Osteoblast (primary cell): ENCODE data around the gene RABGAP1. TPM values are rescaled to one million over a fixed set of nuclear protein-coding genes. Genes with fewer than 3 reads are reported as not detected.

Experiments
- DNase-seq: peaks from one replicate; pipeline ENCODE4 v3.0.0; 2011; ENCODE audit warnings: low spot score, mixed read lengths; ENCODE audit not compliant: insufficient read length; ENCODE audit errors: missing footprints
- H2AFZ ChIP-seq: 2 replicates; pipeline ENCODE4 v1.6.0; 2011; ENCODE audit warnings: mild to moderate bottlenecking, low read length
- H3K27ac ChIP-seq: 2 replicates; pipeline ENCODE4 v1.5.1; 2011; ENCODE audit warnings: mild to moderate bottlenecking, low read depth, low read length, moderate library complexity
- H3K27me3 ChIP-seq: 2 replicates; pipeline ENCODE4 v1.6.0; 2012; ENCODE audit warnings: mild to moderate bottlenecking, control low read depth, inconsistent platforms, low read length, moderate library complexity; ENCODE audit not compliant: insufficient read depth
- H3K36me3 ChIP-seq: 2 replicates; pipeline ENCODE4 v1.5.1; 2011; ENCODE audit warnings: mild to moderate bottlenecking, low read length, control low read depth, moderate library complexity; ENCODE audit not compliant: insufficient read depth
- H3K4me1 ChIP-seq: 2 replicates; pipeline ENCODE4 v1.5.1; 2011; ENCODE audit warnings: mild to moderate bottlenecking, low read length, control low read depth, moderate library complexity; ENCODE audit not compliant: insufficient read depth
- H3K4me2 ChIP-seq: 2 replicates; pipeline ENCODE4 v1.6.0; 2011; ENCODE audit warnings: mild to moderate bottlenecking, low read length; ENCODE audit not compliant: insufficient read depth
- H3K4me3 ChIP-seq: fragments of 200-600 bp; sonication (generic); 3 replicates; pipeline ENCODE4 v1.5.1; 2012; ENCODE audit warnings: mild to moderate bottlenecking, low read length, inconsistent platforms; ENCODE audit not compliant: insufficient read depth
- H3K79me2 ChIP-seq: 2 replicates; pipeline ENCODE4 v1.6.0; 2012; ENCODE audit warnings: mild to moderate bottlenecking, low read length, control low read depth, inconsistent platforms; ENCODE audit not compliant: insufficient read depth
- H3K9me3 ChIP-seq: 2 replicates; pipeline ENCODE4 v1.5.1; 2011; ENCODE audit warnings: low read depth, low read length, control low read depth
- H4K20me1 ChIP-seq: 2 replicates; pipeline ENCODE4 v1.6.0; 2012; ENCODE audit warnings: mild to moderate bottlenecking, low read length, control low read depth; ENCODE audit not compliant: insufficient read depth
- total RNA-seq: library from RNA; depleted of rRNA; stranded (reverse); fragments of >200 nt; gene quantifications from 2 replicates; pipeline ENCODE4 v1.2.3, GENCODE V29; 2012
- TF ChIP-seq, protein P1 (sequence below): IDR thresholded peaks from 2 replicates; pipeline ENCODE4 v1.5.1; 2011; ENCODE audit warnings: mild to moderate bottlenecking, low read depth, low read length, moderate library complexity; ENCODE audit errors: extremely low read depth

RABGAP1 gene
- total RNA-seq, 1 donor = 49.2 TPM

DNA sequence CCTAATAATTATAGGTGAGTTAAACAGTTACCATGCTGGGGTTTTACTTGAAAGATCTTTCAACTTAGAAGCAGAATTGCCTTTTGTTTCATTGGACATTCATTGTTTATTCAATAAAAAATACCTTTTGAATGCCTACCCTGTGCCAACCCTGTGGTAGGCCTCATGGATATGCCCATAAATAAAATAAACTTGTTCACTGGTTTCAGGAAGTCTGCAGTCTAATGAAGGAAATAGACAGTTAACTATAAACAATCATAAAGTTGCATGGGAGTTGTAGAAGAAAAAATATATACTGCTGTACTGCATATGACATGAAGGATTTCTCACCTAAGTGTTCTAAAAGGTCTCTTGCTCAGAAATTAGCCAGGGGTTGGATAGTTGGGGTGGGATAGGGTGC is 87.3 kb downstream of the RABGAP1 start:
- Histone ChIP-seq H3K4me1 (peaks cover 2% of the 10 kb centered on the region), H3K4me3 (no peak overlapping the region), H3K27ac (no peak overlapping the region), H3K36me3 (no peaks in the 10 kb centered on the region), H3K27me3 (no peaks in the 10 kb centered on the region), H4K20me1 (no peaks in the 10 kb centered on the region), H3K9me3 (no peaks in the 10 kb centered on the region), H2AFZ (no peak overlapping the region), H3K4me2 (no peak overlapping the region), H3K79me2 (no peaks in the 10 kb centered on the region)
- DNase-seq = no peak
- TF ChIP-seq, protein P1, sequence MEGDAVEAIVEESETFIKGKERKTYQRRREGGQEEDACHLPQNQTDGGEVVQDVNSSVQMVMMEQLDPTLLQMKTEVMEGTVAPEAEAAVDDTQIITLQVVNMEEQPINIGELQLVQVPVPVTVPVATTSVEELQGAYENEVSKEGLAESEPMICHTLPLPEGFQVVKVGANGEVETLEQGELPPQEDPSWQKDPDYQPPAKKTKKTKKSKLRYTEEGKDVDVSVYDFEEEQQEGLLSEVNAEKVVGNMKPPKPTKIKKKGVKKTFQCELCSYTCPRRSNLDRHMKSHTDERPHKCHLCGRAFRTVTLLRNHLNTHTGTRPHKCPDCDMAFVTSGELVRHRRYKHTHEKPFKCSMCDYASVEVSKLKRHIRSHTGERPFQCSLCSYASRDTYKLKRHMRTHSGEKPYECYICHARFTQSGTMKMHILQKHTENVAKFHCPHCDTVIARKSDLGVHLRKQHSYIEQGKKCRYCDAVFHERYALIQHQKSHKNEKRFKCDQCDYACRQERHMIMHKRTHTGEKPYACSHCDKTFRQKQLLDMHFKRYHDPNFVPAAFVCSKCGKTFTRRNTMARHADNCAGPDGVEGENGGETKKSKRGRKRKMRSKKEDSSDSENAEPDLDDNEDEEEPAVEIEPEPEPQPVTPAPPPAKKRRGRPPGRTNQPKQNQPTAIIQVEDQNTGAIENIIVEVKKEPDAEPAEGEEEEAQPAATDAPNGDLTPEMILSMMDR = no peak

DNA sequence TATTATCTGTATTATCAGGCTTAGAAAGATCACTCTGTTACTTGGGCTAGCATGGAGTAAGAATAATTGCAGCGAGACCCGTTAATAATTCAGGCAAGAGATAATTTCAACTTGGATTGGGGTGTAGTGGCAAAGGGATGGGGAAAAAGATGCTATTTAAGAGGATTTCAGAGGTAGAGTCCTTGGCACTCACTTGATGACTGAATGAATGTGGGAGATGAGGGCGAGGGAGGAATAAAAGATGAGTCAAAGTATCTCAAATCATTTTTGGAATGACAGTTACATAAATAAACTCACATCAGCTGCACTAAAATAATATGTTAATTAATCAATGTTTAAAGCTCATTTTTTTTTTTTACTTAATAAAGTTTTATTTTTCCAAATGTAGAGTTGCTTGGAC is 88.2 kb downstream of the RABGAP1 start:
- Histone ChIP-seq H3K27me3 (no peaks in the 10 kb centered on the region), H3K27ac (no peak overlapping the region), H4K20me1 (no peaks in the 10 kb centered on the region), H3K9me3 (no peaks in the 10 kb centered on the region), H3K36me3 (no peaks in the 10 kb centered on the region), H2AFZ (no peak overlapping the region), H3K79me2 (no peaks in the 10 kb centered on the region), H3K4me3 (no peak overlapping the region), H3K4me1 (peaks cover 5% of the 10 kb centered on the region), H3K4me2 (no peak overlapping the region)
- TF ChIP-seq, protein P1 = no peak
- DNase-seq = no peak

DNA sequence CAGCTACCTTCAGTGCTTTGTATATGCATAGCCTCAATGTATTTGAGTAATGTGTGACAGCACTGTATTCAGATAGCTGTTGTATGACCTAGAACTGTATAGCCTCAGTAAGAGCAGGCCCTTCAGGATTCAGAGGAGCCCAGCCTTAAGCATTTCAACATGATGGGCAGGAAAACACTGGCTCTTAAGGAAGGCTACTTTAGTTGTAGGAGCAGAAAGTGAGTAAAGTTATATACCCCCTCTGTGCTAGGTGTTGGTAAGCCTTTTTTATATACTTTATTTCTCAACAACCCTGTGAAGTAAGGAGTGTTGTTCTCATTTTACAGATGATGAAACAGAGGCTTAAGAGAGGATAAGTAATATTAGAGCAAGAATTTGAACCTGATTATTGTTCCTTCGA is 91.1 kb downstream of the RABGAP1 start:
- no peak for DNase-seq
- no peak overlapping the region for H3K4me2 ChIP-seq
- H3K27me3 ChIP-seq = no peaks in the 10 kb centered on the region
- no peak overlapping the region for H2AFZ ChIP-seq
- H3K4me3 ChIP-seq = no peak overlapping the region
- no peaks in the 10 kb centered on the region for H3K9me3 ChIP-seq
- H3K27ac ChIP-seq = no peak overlapping the region
- TF ChIP-seq, protein P1 = no peak
- peaks cover 11% of the 10 kb centered on the region for H3K4me1 ChIP-seq
- no peaks in the 10 kb centered on the region for H3K79me2 ChIP-seq
- peaks cover 3% of the 10 kb centered on the region for H4K20me1 ChIP-seq
- peaks cover 10% of the 10 kb centered on the region for H3K36me3 ChIP-seq

DNA sequence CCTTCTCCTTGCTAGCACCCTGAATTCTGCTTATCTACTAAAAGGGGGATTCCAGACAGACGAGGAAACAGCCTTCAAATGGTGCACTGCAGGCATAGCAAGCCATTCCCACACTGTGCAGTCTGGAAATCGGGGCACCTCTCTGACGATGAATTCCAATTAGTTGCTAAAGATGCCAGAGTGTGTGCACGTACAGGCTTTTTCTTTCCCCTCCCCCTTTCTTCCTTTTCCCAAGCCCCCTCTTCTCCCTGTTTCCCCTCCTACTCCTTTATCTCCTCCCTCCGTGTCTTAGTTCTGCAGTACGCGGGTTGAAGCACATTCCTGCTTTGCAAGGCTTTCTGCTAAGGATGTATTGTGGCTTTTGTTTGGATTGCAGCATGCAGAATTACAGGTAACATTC is 92.5 kb downstream of the RABGAP1 start, which contains the start of gene GPR21:
GPR21 (plus strand) TSS at position 316 of the 400 bp plus-strand sequence. CDS start 900 bp downstream, outside the sequence.
- no peaks in the 10 kb centered on the region for H3K9me3 ChIP-seq
- H2AFZ ChIP-seq = no peak within 1 kb of the TSS
- no peak within 1 kb of the TSS for H3K4me2 ChIP-seq
- no peaks in the 10 kb centered on the region for H3K79me2 ChIP-seq
- DNase-seq = no peak
- H4K20me1 ChIP-seq = peaks cover 3% of the 10 kb centered on the region
- peaks cover 17% of the 10 kb centered on the region for H3K4me1 ChIP-seq
- H3K4me3 ChIP-seq = no peak within 1 kb of the TSS
- H3K27me3 ChIP-seq = no peaks in the 10 kb centered on the region
- TF ChIP-seq, protein P1 = no peak
- H3K36me3 ChIP-seq = peaks cover 10% of the 10 kb centered on the region
- H3K27ac ChIP-seq = no peak within 1 kb of the TSS
